Heart left ventricle (tissue), 16 donors: Measurements from ENCODE around the gene FBH1. TPM values are rescaled to one million over a fixed set of nuclear protein-coding genes. Genes with fewer than 3 reads are reported as not detected.
A peak's percentile ranks its signal among the peaks of the same experiment; 100 is the strongest.

Source experiments
- ATAC-seq, 4 donors: fragments of 200-7000 bp; cut with Tn5 transposase; one replicate each; pipeline ENCODE4 v1.9.1; 2020 to 2022; ENCODE audit warnings: moderate library complexity in 4 of 4, mild to moderate bottlenecking in 3 of 4, moderate number of reproducible peaks in 1 of 4
- DNase-seq, 5 donors: peaks; one replicate each; pipeline ENCODE4 v3.0.0-alpha.2; 2020
- H3K27ac ChIP-seq, 12 donors: fragments of 200-600 bp; sonication (generic) in 4 of 12; one replicate each; pipeline versions ENCODE4 v1.5.0 to v1.8.0; 2016 to 2022; ENCODE audit warnings: mild to moderate bottlenecking in 2 of 12
- H3K27me3 ChIP-seq, 9 donors: fragments of 200-600 bp; sonication (generic) in 2 of 9; one replicate each; pipeline versions ENCODE4 v1.5.1 to v1.8.0; 2016 to 2022; ENCODE audit warnings: mild to moderate bottlenecking in 3 of 9
- H3K36me3 ChIP-seq, 9 donors: fragments of 200-600 bp; sonication (generic) in 2 of 9; one replicate each; pipeline versions ENCODE4 v1.5.0 to v1.8.0; 2018 to 2022; ENCODE audit warnings: mild to moderate bottlenecking in 2 of 9
- H3K4me1 ChIP-seq, 12 donors: fragments of 200-600 bp; sonication (generic) in 4 of 12; one replicate each; pipeline versions ENCODE4 v1.5.0 to v1.8.0; 2016 to 2022; ENCODE audit warnings: mild to moderate bottlenecking in 3 of 12
- H3K4me3 ChIP-seq, 12 donors: fragments of 200-600 bp; sonication (generic) in 4 of 12; one replicate each; pipeline versions ENCODE4 v1.5.0 to v1.8.0; 2017 to 2022; ENCODE audit warnings: mild to moderate bottlenecking in 9 of 12, moderate library complexity in 4 of 12
- H3K9me3 ChIP-seq, 12 donors: fragments of 200-600 bp; sonication (generic) in 4 of 12; one replicate each; pipeline versions ENCODE4 v1.5.0 to v1.8.0; 2016 to 2022; ENCODE audit warnings: mild to moderate bottlenecking in 1 of 12
- CTCF ChIP-seq, 12 donors: fragments of 200-600 bp; sonication (generic) in 4 of 12; IDR thresholded peaks; one replicate each; pipeline versions ENCODE4 v1.5.0 to v1.8.0; 2018 to 2022; ENCODE audit warnings: antibody characterized with exemption in 12 of 12, mild to moderate bottlenecking in 5 of 12
- POLR2A ChIP-seq, 2 donors: fragments of 450-650 bp; IDR thresholded peaks; one replicate each; pipeline ENCODE4 v1.6.1; 2017; ENCODE audit warnings: antibody characterized with exemption in 2 of 2, mild to moderate bottlenecking in 2 of 2, moderate library complexity in 2 of 2
- WGBS, 4 donors: extraction: QIAGEN DNeasy Blood & Tissue Kit in 2 of 4; methylation state at CpG; one replicate each; pipeline versions ENCODE4 v1.1.5 to v1.1.7; 2013 to 2018; 5-methylcytosine and 5-hydroxymethylcytosine counted together
- intact Hi-C, 10 donors: fragments of 100-400 bp; cut with DNase I; formaldehyde crosslinking; loops; one replicate each; pipeline versions ENCODE4 v1.11.1 to v1.14.2; 2022
- polyA plus RNA-seq, 2 donors: library from polyadenylated mRNA; stranded (reverse); fragments of 200-250 nt; gene quantifications; one replicate each; pipeline ENCODE4 v1.2.3, GENCODE V29; 2013
- total RNA-seq, 9 donors: library from RNA; depleted of rRNA in 2 of 9; stranded (reverse); fragments of >200 nt in 2 of 9; fragmentation: NEBNext Ultra II Directional in 3 of 9; extraction: Animal tissue kit (Norgen Biotek cat#: 25700) in 3 of 9; gene quantifications; one replicate each; pipeline versions ENCODE4 v1.1.0 to v1.2.4, GENCODE V29; 2016 to 2023
- donor health status: ischemic (EF 13 %, LVEDD 7.1; RV severe dilation, severe dysfunction).
- donor health status: healthy with polysubstance abuse.
- donor health status: DM: no; HTN: yes; CAD: no.
- donor health status: DM: no; HTN: no; CAD: no.
- donor health status: ischemic (EF 25% LVEDD 6.9; RV normal size, moderate dysfunction).
- donor health status: ischemic (EF 25% LVEDD 5.7; RV mildly dilated, moderate dysfunction).
- donor health status: healthy.
- donor health status: DM: yes; HTN: yes; CAD: no.
- donor health status: ischemic (EF 35%, LVEDD 5.7; RV mildly dilated, moderate dysfunction).
- donor health status: nonischemic (EF 11% LVEDD 7.7; RV severe dilation, severe dysfunction).
- donor health status: DM: yes; HTN: yes; CAD: no.
- donor health status: PGD.
- donor health status: ischemic (EF 29% LVEDD 5.4; RV normal size, mild dysfunction).
- donor health status: nonischemic (EF 23%, LVEDD 6.1; RV moderate dilation, normal function).

FBH1 gene
- total and polyA plus RNA-seq, 11 donors = 57.4 to 111 (median 83.5) TPM

DNA sequence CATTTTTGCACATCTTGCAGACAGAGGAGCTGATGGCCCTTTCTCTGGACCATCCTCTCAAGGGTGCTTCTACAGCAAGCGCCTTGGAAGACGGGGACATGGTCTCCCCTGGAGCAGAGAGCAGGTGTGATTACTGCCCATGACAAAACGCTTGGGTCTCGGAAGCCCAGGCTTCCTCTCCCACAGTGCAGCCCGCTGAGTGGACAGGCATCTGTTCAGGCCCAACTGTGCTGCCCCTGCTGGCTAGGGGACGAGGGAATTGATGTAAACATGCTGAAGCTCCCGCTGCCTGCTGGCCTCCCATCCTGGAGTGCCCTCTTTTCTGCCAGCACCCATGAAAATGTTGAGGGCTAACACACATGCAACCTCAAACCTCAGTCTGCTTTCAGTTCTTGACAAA is 73.0 kb downstream of the FBH1 start:
- WGBS, 4 donors = 92 to 98% (median 94%) methylated on average over 7 of the region's 7 CpGs
- intact Hi-C loops = no loop called here
- no peaks in the 10 kb centered on the region for H3K9me3 ChIP-seq
- no peak overlapping the region for H3K27ac ChIP-seq
- no peaks in the 10 kb centered on the region for H3K27me3 ChIP-seq
- H3K4me1 ChIP-seq = no peaks in the 10 kb centered on the region
- no peak for ATAC-seq
- peaks cover 0 to 92% (median 22%) of the 10 kb centered on the region in 9 donors for H3K36me3 ChIP-seq
- peak in 1 of 5 donors; percentile 6 for DNase-seq
- no peak overlapping the region for H3K4me3 ChIP-seq
- TF ChIP-seq CTCF (IDR thresholded peaks at IDR 0.05) = no peak
- no peak for TF ChIP-seq POLR2A (IDR thresholded peaks at IDR 0.05)

DNA sequence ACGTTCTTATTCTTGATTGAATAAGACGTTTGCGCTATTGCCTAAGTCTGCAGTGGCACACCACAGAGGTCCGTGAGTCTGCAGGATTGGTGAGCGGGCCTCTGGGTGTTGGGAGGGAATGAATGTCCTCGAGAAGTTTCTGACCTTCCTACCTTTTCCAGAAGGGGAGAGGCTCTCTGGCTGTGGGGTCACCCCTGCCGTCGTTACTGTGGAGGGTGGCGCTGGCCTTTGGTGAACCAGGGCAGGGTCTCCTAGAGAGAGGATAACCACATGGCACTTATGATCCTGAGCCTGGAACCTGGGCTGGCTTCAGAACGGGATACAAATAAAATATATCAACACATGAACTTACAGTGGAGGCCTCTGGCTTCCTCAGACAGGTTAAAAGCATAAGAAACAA is 73.5 kb downstream of the FBH1 start:
- ATAC-seq (no peak), DNase-seq (peak in 1 of 5 donors; percentile 18)
- WGBS, 4 donors = 86 to 94% (median 92%) methylated on average over 10 of the region's 10 CpGs
- Histone ChIP-seq H3K27ac (no peak overlapping the region), H3K4me3 (no peak overlapping the region), H3K4me1 (no peaks in the 10 kb centered on the region), H3K27me3 (no peaks in the 10 kb centered on the region), H3K9me3 (no peaks in the 10 kb centered on the region), H3K36me3 (peaks cover 0 to 88% (median 22%) of the 10 kb centered on the region in 9 donors)
- intact Hi-C loops = no loop called here
- no peak for TF ChIP-seq CTCF (IDR thresholded peaks at IDR 0.05)
- no peak for TF ChIP-seq POLR2A (IDR thresholded peaks at IDR 0.05)

GRCh38 chr10:5964736-5965135 is 74.7 kb downstream of the FBH1 start:
- peak in 1 of 5 donors; percentile 8 for DNase-seq
- intact Hi-C loops = no loop called here
- no peak overlapping the region for H3K4me3 ChIP-seq
- 91 to 96% (median 92%) methylated on average over 13 of the region's 13 CpGs for WGBS, 4 donors
- no peak for TF ChIP-seq POLR2A (IDR thresholded peaks at IDR 0.05)
- no peak for TF ChIP-seq CTCF (IDR thresholded peaks at IDR 0.05)
- no peaks in the 10 kb centered on the region for H3K9me3 ChIP-seq
- H3K36me3 ChIP-seq = peaks cover 0 to 77% (median 13%) of the 10 kb centered on the region in 9 donors
- no peaks in the 10 kb centered on the region for H3K27me3 ChIP-seq
- peaks cover 0 to 2% (median 0%) of the 10 kb centered on the region in 12 donors for H3K4me1 ChIP-seq
- ATAC-seq = no peak
- no peak overlapping the region for H3K27ac ChIP-seq

DNA sequence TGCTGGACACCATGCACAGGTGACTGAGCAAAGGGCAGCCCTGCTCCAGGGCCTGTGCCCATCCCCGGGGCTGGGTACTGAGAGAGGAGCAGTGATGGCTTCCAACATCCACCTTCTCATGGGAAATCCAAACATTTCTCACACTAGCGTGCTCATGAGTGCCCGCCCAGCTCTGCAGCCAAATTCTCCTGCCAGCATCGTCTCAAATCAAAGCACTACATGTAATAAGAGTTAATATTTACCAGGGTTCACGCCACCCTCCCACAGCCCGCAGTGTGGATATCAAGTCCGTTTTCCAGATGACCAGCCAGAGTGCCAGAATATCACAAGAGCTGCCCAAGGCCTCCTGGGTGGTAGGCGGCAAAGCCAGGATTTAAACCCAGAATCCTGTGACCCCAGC is 75.2 kb downstream of the FBH1 start:
- no peak for ATAC-seq
- no peaks in the 10 kb centered on the region for H3K9me3 ChIP-seq
- peaks cover 0 to 7% (median 0%) of the 10 kb centered on the region in 12 donors for H3K4me1 ChIP-seq
- TF ChIP-seq CTCF (IDR thresholded peaks at IDR 0.05) = no peak
- no peak for TF ChIP-seq POLR2A (IDR thresholded peaks at IDR 0.05)
- H3K27ac ChIP-seq = no peak overlapping the region
- peaks cover 0 to 72% (median 9%) of the 10 kb centered on the region in 9 donors for H3K36me3 ChIP-seq
- intact Hi-C loops = no loop called here
- 89 to 95% (median 93%) methylated on average over 8 of the region's 8 CpGs for WGBS, 4 donors
- H3K4me3 ChIP-seq = no peak overlapping the region
- DNase-seq = peak in 1 of 5 donors; percentile 7
- H3K27me3 ChIP-seq = no peaks in the 10 kb centered on the region
